Osteocyte (in vitro differentiated cells): ENCODE data around the gene ING1. TPM values are rescaled to one million over a fixed set of nuclear protein-coding genes. Genes with fewer than 3 reads are reported as not detected.
A peak's percentile ranks its signal among the peaks of the same experiment; 100 is the strongest.

Experiments
- DNase-seq: peaks from one replicate; pipeline ENCODE4 v3.0.0; 2021; ENCODE audit warnings: mixed read lengths; ENCODE audit not compliant: unreplicated experiment; ENCODE audit errors: extremely low spot score
- H3K27ac Mint-ChIP-seq: one replicate; pipeline ENCODE4 v1.8.0; 2021; ENCODE audit warnings: mild to moderate bottlenecking, mixed read lengths; ENCODE audit not compliant: unreplicated experiment
- H3K27me3 Mint-ChIP-seq: one replicate; pipeline ENCODE4 v1.8.0; 2021; ENCODE audit warnings: mixed read lengths; ENCODE audit not compliant: unreplicated experiment
- H3K36me3 Mint-ChIP-seq: one replicate; pipeline ENCODE4 v1.8.0; 2021; ENCODE audit warnings: mixed read lengths; ENCODE audit not compliant: unreplicated experiment
- H3K4me1 Mint-ChIP-seq: one replicate; pipeline ENCODE4 v1.8.0; 2021; ENCODE audit warnings: mixed read lengths; ENCODE audit not compliant: unreplicated experiment
- H3K4me3 Mint-ChIP-seq: one replicate; pipeline ENCODE4 v1.8.0; 2021; ENCODE audit warnings: mild to moderate bottlenecking, moderate library complexity, mixed read lengths; ENCODE audit not compliant: unreplicated experiment
- H3K9me3 Mint-ChIP-seq: one replicate; pipeline ENCODE4 v1.8.0; 2021; ENCODE audit warnings: mixed read lengths; ENCODE audit not compliant: unreplicated experiment
- CTCF ChIP-seq: fragments of 200-600 bp; sonication (generic); IDR thresholded peaks from 2 replicates; pipeline ENCODE4 v1.5.0; 2021; ENCODE audit warnings: antibody characterized with exemption, mild to moderate bottlenecking, moderate library complexity
- total RNA-seq: library from RNA; stranded (reverse); gene quantifications from 2 replicates; pipeline ENCODE4 v1.2.1, GENCODE V29; 2021

Gene ING1
- total RNA-seq, 1 donor from 2014 or later = 23.2 TPM

DNA sequence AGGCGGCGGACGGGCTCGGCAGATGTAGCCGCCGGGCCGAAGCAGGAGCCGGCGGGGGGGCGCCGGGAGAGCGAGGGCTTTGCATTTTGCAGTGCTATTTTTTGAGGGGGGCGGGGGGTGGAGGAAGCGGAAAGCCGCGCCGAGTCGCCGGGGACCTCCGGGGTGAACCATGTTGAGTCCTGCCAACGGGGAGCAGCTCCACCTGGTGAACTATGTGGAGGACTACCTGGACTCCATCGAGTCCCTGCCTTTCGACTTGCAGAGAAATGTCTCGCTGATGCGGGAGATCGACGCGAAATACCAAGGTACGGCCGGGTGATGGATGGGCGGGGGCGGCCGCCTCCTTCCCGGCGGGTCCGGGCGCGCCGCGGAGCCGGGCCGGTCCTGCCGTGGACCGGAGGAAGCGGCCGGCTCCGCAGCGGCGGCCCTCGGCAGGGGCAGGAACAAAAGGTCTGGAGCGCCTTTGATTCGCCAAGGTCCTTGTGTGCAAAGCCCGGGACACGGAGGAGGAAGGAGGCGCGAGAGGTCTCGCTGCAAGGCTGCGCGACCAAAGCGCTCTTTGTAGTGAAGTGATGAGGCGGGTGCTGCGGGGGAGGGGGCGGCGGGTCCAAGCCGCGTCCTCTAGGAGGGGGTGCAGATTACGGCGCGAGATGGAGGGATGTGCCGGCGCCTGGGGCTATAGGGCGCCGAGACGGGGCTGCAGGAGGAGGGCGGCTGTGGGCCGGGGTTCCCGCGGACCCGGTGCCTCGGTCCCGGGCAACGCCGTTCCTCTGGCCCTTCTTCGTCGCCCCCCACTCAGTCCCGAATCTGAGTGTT lies 689 bp downstream of the ING1 start:
- Mint-ChIP-seq H3K36me3 (no peaks in the 10 kb centered on the region), H3K4me1 (peaks cover 31% of the 10 kb centered on the region), H3K27me3 (no peaks in the 10 kb centered on the region), H3K27ac (peak overlapping the region; percentile 98), H3K9me3 (no peaks in the 10 kb centered on the region), H3K4me3 (peak overlapping the region; percentile 97)
- no peak for DNase-seq
- TF ChIP-seq CTCF = peak; percentile 11

DNA sequence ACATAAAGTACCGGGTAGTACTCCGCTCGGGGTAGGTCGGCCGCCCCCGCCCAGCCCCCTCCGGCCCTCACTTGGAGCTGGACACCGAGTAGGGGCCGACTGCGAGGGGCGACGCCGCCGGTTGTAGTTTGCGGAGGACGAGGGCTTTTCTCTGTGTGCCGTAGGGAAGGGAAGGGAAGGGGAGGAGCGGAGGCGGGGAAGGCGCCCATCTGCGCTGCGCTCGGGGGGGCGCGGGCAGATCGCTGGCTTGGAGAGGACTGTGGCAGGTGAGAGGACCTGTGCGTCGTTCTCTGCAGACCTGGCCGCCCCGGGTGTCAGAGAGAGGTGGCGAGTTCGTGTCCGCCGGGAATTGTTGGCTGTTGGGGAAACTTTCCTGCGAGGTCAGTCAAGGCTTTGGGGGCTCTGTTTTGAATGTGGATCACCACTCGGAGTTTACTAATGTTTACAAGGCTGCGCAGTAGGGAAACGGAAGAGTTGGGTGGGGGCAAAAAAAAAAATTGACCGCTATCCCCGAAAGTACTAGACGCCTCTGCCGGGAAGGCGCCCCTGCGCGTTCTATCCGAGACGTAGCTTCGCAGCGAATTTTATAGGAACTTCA lies 1.4 kb downstream of the ING1 start:
- peaks cover 5% of the 10 kb centered on the region for H3K36me3 Mint-ChIP-seq

DNA sequence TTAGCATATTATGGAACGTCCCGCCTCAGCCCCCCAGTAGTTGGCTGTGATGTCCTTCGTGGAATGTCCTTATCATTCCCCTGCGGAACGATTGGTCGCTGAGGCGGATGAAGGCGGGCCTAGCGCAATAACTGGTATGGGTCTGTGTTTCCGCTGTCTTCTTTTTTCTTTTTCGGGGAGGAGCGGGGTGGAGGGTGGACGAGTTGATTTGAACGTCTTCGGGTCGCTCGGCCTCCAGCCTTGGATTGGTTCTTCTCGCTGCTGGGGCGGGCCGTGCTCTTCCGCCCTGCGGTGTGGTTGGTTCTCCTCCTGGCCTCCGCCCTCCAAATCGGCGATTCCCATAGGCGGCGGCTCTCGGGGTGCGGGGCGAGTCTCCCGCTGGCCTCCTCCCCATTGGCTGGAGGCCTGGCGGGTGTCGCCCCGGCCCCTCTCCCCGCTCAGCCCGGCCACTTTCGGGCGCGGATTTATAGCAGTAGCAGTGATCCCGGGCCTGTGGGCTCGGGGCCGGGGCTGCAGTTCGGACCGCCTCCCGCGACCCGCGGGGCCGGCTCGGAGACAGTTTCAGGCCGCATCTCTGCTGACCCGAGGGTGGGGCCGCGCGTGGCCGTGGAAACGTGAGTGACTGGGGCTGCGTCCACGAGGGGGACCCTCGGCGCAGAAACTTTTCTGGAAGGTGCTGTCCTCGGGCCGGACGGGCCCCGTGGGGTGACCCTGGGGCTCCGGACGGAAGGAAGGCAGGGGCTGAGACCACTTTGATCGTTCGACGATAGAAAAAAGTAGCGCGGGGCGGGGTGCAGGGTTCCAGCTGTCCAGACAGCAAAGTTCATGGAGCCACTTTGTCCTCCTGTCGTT lies 2.1 kb downstream of the ING1 start:
- H3K4me3 Mint-ChIP-seq = peak overlapping the region; percentile 97
- peaks cover 6% of the 10 kb centered on the region for H3K36me3 Mint-ChIP-seq

More for the DNA sequence above, 1.4 kb downstream of the ING1 start:
- H3K4me3 Mint-ChIP-seq = peak overlapping the region; percentile 97
- peaks cover 31% of the 10 kb centered on the region for H3K4me1 Mint-ChIP-seq
- no peak for DNase-seq
- no peaks in the 10 kb centered on the region for H3K27me3 Mint-ChIP-seq
- no peaks in the 10 kb centered on the region for H3K9me3 Mint-ChIP-seq
- H3K27ac Mint-ChIP-seq = peak overlapping the region; percentile 98
- no peak for TF ChIP-seq CTCF

DNA sequence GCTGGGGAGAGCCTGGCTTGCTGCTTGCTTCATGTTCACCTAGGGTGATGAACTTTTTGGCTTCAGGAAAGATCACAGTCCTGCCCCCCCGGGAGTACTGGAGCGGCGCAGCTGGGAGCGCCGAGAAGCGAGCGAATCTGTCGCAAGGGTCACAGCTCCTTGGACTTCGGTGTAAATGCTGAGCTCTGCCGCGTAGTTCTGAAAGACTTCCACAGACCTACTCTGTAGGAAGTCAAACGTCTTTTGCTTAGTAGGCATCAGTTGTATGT lies 2.7 kb downstream of the ING1 start:
- peak overlapping the region; percentile 78 for H3K27ac Mint-ChIP-seq
- H3K9me3 Mint-ChIP-seq = no peaks in the 10 kb centered on the region
- H3K27me3 Mint-ChIP-seq = no peaks in the 10 kb centered on the region
- H3K4me3 Mint-ChIP-seq = peak overlapping the region; percentile 97
- H3K36me3 Mint-ChIP-seq = peaks cover 9% of the 10 kb centered on the region
- DNase-seq = no peak
- peaks cover 26% of the 10 kb centered on the region for H3K4me1 Mint-ChIP-seq
- no peak for TF ChIP-seq CTCF

More for the DNA sequence above, 2.1 kb downstream of the ING1 start:
- Mint-ChIP-seq H3K4me1 (peaks cover 31% of the 10 kb centered on the region), H3K27me3 (no peaks in the 10 kb centered on the region), H3K9me3 (no peaks in the 10 kb centered on the region), H3K27ac (peak overlapping the region; percentile 98)
- peak; percentile 33 for TF ChIP-seq CTCF
- DNase-seq = peak; percentile 99
